Panc1 (cell line): Measurements from ENCODE around the gene EYA2. TPM values are rescaled to one million over a fixed set of nuclear protein-coding genes. Genes with fewer than 3 reads are reported as not detected.

Source experiments
- ATAC-seq: fragments of 200-7000 bp; cut with Tn5 transposase; 2 replicates; pipeline ENCODE4 v1.9.1; 2020; ENCODE audit warnings: mild to moderate bottlenecking, moderate library complexity
- BruUV-seq: library from RNA; stranded (reverse); fragments of 400-500 nt; replicated peaks from 2 replicates; lab custom pipeline; 2021; lab: Mats Ljungman, UMichigan
- CTCF ChIA-PET: fragments of 300-600 bp; sonication (Branson Sonifier 250); formaldehyde crosslinking; loops from one replicate; lab custom pipeline; 2022; ENCODE audit warnings: antibody characterized with exemption; lab: Charles Lee
- POLR2A ChIA-PET: fragments of 300-600 bp; sonication (Branson Sonifier 250); formaldehyde crosslinking; loops from one replicate; lab custom pipeline; 2022; ENCODE audit warnings: antibody characterized with exemption; lab: Charles Lee
- DNase-seq: peaks from one replicate; pipeline ENCODE4 v3.0.0-alpha.2; 2010; ENCODE audit warnings: low read depth, low spot score
- H3K27ac ChIP-seq: 2 replicates; pipeline ENCODE4 v1.5.1; 2011; ENCODE audit warnings: mild to moderate bottlenecking, low read length, inconsistent platforms
- H3K27me3 ChIP-seq: fragments of 200-500 bp; sonication (Bioruptor generic); 2 replicates; pipeline ENCODE4 v1.6.0; 2014; ENCODE audit warnings: low read length, inconsistent platforms; ENCODE audit not compliant: control insufficient read depth, insufficient read depth
- H3K36me3 ChIP-seq: fragments of 200-500 bp; sonication (Bioruptor generic); 2 replicates; pipeline ENCODE4 v1.5.1; 2014; ENCODE audit warnings: inconsistent platforms, mild to moderate bottlenecking, low read length, moderate library complexity; ENCODE audit not compliant: control insufficient read depth, insufficient read depth
- H3K4me1 ChIP-seq: 2 replicates; pipeline ENCODE4 v1.5.1; 2011; ENCODE audit warnings: inconsistent platforms, mild to moderate bottlenecking, low read length, moderate library complexity; ENCODE audit not compliant: control insufficient read depth, insufficient read depth
- H3K4me3 ChIP-seq, 2 experiments: 2 replicates each; pipeline ENCODE4 v1.5.1; 2011 to 2012; ENCODE audit warnings: low read depth in 2 of 2, low read length in 2 of 2, mild to moderate bottlenecking in 2 of 2, inconsistent platforms in 1 of 2, moderate library complexity in 1 of 2
- H3K9me3 ChIP-seq: fragments of 200-500 bp; sonication (Bioruptor generic); 2 replicates; pipeline ENCODE4 v1.5.1; 2014; ENCODE audit warnings: low read depth, mild to moderate bottlenecking, inconsistent platforms, low read length, moderate library complexity; ENCODE audit not compliant: control insufficient read depth, insufficient read depth
- CTCF ChIP-seq: fragments of 450-650 bp; IDR thresholded peaks from 2 replicates; pipeline ENCODE4 v1.5.1; 2017; ENCODE audit warnings: mild to moderate bottlenecking
- POLR2AphosphoS5 ChIP-seq: IDR thresholded peaks from 2 replicates; pipeline ENCODE4 v1.6.1; 2012; ENCODE audit warnings: mild to moderate bottlenecking, low read depth, low read length, moderate library complexity
- REST ChIP-seq, 2 experiments: IDR thresholded peaks; 2 replicates each; pipeline ENCODE4 v1.6.1; 2011 to 2012; ENCODE audit warnings: low read depth in 2 of 2, control low read depth in 1 of 2, low read length in 1 of 2, mild to moderate bottlenecking in 1 of 2, moderate library complexity in 1 of 2; ENCODE audit not compliant: insufficient read depth in 1 of 2
- SIN3A ChIP-seq: IDR thresholded peaks from 2 replicates; pipeline ENCODE4 v1.6.1; 2012; ENCODE audit warnings: low read depth, mild to moderate bottlenecking, low read length, moderate library complexity, borderline replicate concordance; ENCODE audit not compliant: insufficient read depth
- TCF7L2 ChIP-seq: IDR thresholded peaks from 2 replicates; pipeline ENCODE4 v1.6.1; 2011; ENCODE audit warnings: mild to moderate bottlenecking, low read depth, low read length, inconsistent platforms
- in situ Hi-C: cut with HindIII; loops from 2 replicates; pipeline ENCODE4 v1.10.0; 2016; ENCODE audit warnings: low sequenced_read_pairs, low pct_unique_long_range_greater_than_20kb
- intact Hi-C: fragments of 100-400 bp; cut with micrococcal nuclease; formaldehyde crosslinking; loops from one replicate; pipeline ENCODE4 v1.10.0; 2022; ENCODE audit not compliant: unreplicated experiment
- total RNA-seq: library from RNA; stranded (reverse); gene quantifications from one replicate; pipeline ENCODE4 v1.2.1, GENCODE V29; 2021; ENCODE audit not compliant: unreplicated experiment

EYA2 gene
- total RNA-seq, 1 experiment from 2014 or later = 1.9 TPM

- POLR2A ChIA-PET = no interaction called here
- in situ Hi-C loops = no loop called here
- no peak for DNase-seq
These were observed 69.3 kb downstream of the EYA2 start for GRCh38 chr20:46963758-46964617.

GRCh38 chr20:46964618-46965455 lies 70.2 kb downstream of the EYA2 start:
- Histone ChIP-seq H3K36me3 (no peaks in the 10 kb centered on the region), H3K27me3 (no peaks in the 10 kb centered on the region), H3K27ac (no peak overlapping the region), H3K4me1 (no peaks in the 10 kb centered on the region), H3K9me3 (no peaks in the 10 kb centered on the region), H3K4me3 (no peak overlapping the region)
- in situ Hi-C loops (no loop called here), intact Hi-C loops (no loop called here)
- no TSS peak for BruUV-seq
- TF ChIP-seq POLR2AphosphoS5 = no peak
- TF ChIP-seq REST (IDR thresholded peaks at IDR 0.05; ENCODE audit: insufficient read depth in 1 of 2, low read depth in 2 of 2, low read length in 1 of 2) = no peak
- no peak for TF ChIP-seq CTCF
- no peak for TF ChIP-seq SIN3A
- no peak for TF ChIP-seq TCF7L2
- no peak for DNase-seq
- ATAC-seq = no peak
- POLR2A ChIA-PET = no interaction called here
- CTCF ChIA-PET = no interaction called here

More at GRCh38 chr20:46963758-46964617, 69.3 kb downstream of the EYA2 start:
- Histone ChIP-seq H3K9me3 (no peaks in the 10 kb centered on the region), H3K4me3 (no peak overlapping the region), H3K27ac (no peak overlapping the region), H3K27me3 (no peaks in the 10 kb centered on the region), H3K4me1 (no peaks in the 10 kb centered on the region), H3K36me3 (no peaks in the 10 kb centered on the region)
- CTCF ChIA-PET = no interaction called here
- intact Hi-C loops = no loop called here
- no TSS peak for BruUV-seq
- TF ChIP-seq SIN3A = no peak
- no peak for TF ChIP-seq TCF7L2
- TF ChIP-seq POLR2AphosphoS5 = no peak
- no peak for TF ChIP-seq CTCF
- no peak for ATAC-seq
